22Rv1 (cell line): ENCODE measurements around the gene RAB15.

Source experiments
- CTCF ChIP-seq: fragments of 450-650 bp; IDR thresholded peaks from 2 replicates; pipeline ENCODE4 v1.5.1; 2017; ENCODE audit warnings: mild to moderate bottlenecking
- ZFX ChIP-seq: fragments of 450-650 bp; IDR thresholded peaks from 2 replicates; pipeline ENCODE4 v1.6.1; 2017; ENCODE audit warnings: antibody characterized with exemption, borderline replicate concordance

- no peak for TF ChIP-seq CTCF
- no peak for TF ChIP-seq ZFX
Observed at GRCh38 chr14:64915029-64915424, 57.1 kb downstream of the RAB15 start.
